ENCODE results near the gene PRICKLE3.

DNA sequence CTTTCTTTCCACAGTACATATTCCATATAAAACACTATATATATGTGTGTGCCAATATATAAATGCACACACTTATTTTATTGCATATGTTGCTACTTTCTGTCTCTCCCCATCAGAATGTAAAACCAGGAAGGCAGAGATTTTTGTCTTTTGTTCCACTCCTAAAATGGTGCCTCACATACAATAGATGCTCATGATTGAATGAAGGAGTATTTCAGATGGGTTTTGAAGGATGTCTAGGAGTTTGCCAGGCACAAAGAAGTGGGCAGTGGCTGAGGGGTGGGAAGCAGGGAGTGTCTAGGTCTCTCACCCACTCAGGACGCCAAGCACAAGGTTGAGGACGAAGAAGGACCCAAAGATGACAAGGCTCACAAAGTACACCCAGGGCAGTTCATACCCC, 41.6 kb upstream of the PRICKLE3 start:
- TF ChIP-seq POLR2AphosphoS5 (IDR thresholded peaks at IDR 0.05; ENCODE audit: borderline replicate concordance, low read depth, low read length) (no peak), EZH2 (IDR thresholded peaks at IDR 0.05) (no peak)

Data from SK-N-MC (cell line).